Measurements from ENCODE around the gene BET1.

BET1 gene

GRCh38 chr7:94011714-94012353 lies 7.7 kb upstream of the BET1 start:
- DNase-seq = no peak

GRCh38 chr7:94008537-94008936 lies 4.4 kb upstream of the BET1 start:
- DNase-seq = no peak

- no peak for DNase-seq
Observed at GRCh38 chr7:94005753-94006152, 1.6 kb upstream of the BET1 start.

- DNase-seq = no peak
Observed at GRCh38 chr7:94003446-94004023, 620 bp downstream of the BET1 start.

- DNase-seq = no peak
Observed at GRCh38 chr7:94001396-94001795, 2.8 kb downstream of the BET1 start.

GRCh38 chr7:93997868-93998267 lies 6.3 kb downstream of the BET1 start:
- no peak for DNase-seq

- no peak for DNase-seq
Observed at GRCh38 chr7:93992421-93993110, 11.6 kb downstream of the BET1 start.

- DNase-seq = no peak
Observed at GRCh38 chr7:93987297-93987696, 16.9 kb downstream of the BET1 start.

- DNase-seq = no peak
Observed at GRCh38 chr7:93985101-93985500, 19.1 kb downstream of the BET1 start.

- no peak for DNase-seq
Observed at GRCh38 chr7:93984024-93984423, 20.1 kb downstream of the BET1 start.

- DNase-seq = no peak
Observed at GRCh38 chr7:93981480-93981874, 22.7 kb downstream of the BET1 start.

GRCh38 chr7:93980744-93981479 lies 23.2 kb downstream of the BET1 start:
- DNase-seq = no peak

- no peak for DNase-seq
Observed at GRCh38 chr7:93977211-93977950, 26.8 kb downstream of the BET1 start.

GRCh38 chr7:93973134-93973533 lies 31.0 kb downstream of the BET1 start:
- DNase-seq = no peak

- DNase-seq = no peak
Observed at GRCh38 chr7:93972029-93972725, 32.0 kb downstream of the BET1 start.

- no peak for DNase-seq
Observed at GRCh38 chr7:93968911-93969620, 35.1 kb downstream of the BET1 start.

GRCh38 chr7:93964813-93965212 lies 39.3 kb downstream of the BET1 start:
- no peak for DNase-seq

GRCh38 chr7:93964262-93964661 lies 39.9 kb downstream of the BET1 start:
- DNase-seq = no peak

GRCh38 chr7:93960986-93961385 lies 43.2 kb downstream of the BET1 start:
- DNase-seq = no peak

- no peak for DNase-seq
Observed at GRCh38 chr7:93958651-93959050, 45.5 kb downstream of the BET1 start.

- DNase-seq = no peak
Observed at GRCh38 chr7:93958216-93958615, 45.9 kb downstream of the BET1 start.

- no peak for DNase-seq
Observed at GRCh38 chr7:93957767-93958166, 46.4 kb downstream of the BET1 start.

All from SHP77 treated with DMSO at 0.1 percent for 48 hours (cell line).